NT2/D1 (cell line): ENCODE data around the gene EFNA4.

Experiments used
- SUZ12 ChIP-seq: IDR thresholded peaks from 2 replicates; pipeline ENCODE4 v1.6.1; 2011; ENCODE audit not compliant: insufficient read length, insufficient read depth; ENCODE audit errors: extremely low read depth
- ZNF274 ChIP-seq: IDR thresholded peaks from 2 replicates; pipeline ENCODE4 v1.6.1; 2011; ENCODE audit warnings: mild to moderate bottlenecking, low read depth, low read length

DNA sequence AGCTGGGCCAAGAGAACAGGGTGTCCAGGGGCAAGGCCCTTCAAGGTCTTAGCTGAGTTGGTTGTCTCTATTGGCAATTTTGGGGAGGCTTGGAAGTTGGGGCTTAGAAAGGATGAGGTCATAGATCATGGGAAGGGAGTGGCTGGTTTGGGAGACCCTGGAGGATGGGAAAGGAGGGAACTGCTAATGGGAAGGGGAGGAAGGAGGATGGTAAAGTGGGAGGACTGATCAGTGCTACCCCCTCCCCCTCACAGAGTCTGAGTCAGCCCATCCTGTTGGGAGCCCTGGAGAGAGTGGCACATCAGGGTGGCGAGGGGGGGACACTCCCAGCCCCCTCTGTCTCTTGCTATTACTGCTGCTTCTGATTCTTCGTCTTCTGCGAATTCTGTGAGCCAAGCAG is 5.1 kb downstream of the EFNA4 start:
- TF ChIP-seq ZNF274 (no peak), SUZ12 (no peak)
